ENCODE measurements around the gene SAT2.
"Not testable (repeated sequence)": the region's sequence is repeated elsewhere in the genome, so short reads cannot be mapped to it uniquely, and the experiment has no call there.

Gene SAT2

GRCh38 chr17:7627250-7628121 is at the start of gene SAT2:
TSS of gene SAT2 (minus strand) at chr17:7627821. CDS start at chr17:7627635, 186 bp downstream.
- DNase-seq: peak; percentile 93

- DNase-seq: no peak
These were observed 48.9 kb upstream of the SAT2 start for GRCh38 chr17:7676533-7676932.

- no peak for DNase-seq
These were observed 47.3 kb upstream of the SAT2 start for GRCh38 chr17:7674934-7675333.

GRCh38 chr17:7673239-7673638 is 45.6 kb upstream of the SAT2 start:
- peak; percentile 37 for DNase-seq

GRCh38 chr17:7668482-7668881 is 40.9 kb upstream of the SAT2 start:
- no peak for DNase-seq

- DNase-seq: no peak
These were observed 40.2 kb upstream of the SAT2 start for GRCh38 chr17:7667656-7668406.

GRCh38 chr17:7656958-7657609 is 29.5 kb upstream of the SAT2 start:
- no peak for DNase-seq

GRCh38 chr17:7655541-7655840 is 27.9 kb upstream of the SAT2 start:
- no peak for DNase-seq

- no peak for DNase-seq
These were observed 27.4 kb upstream of the SAT2 start for GRCh38 chr17:7654832-7655540.

- DNase-seq: no peak
These were observed 25.1 kb upstream of the SAT2 start for GRCh38 chr17:7652388-7653356.

GRCh38 chr17:7651665-7652387 is 24.2 kb upstream of the SAT2 start:
- no peak for DNase-seq

GRCh38 chr17:7651097-7651664 is 23.6 kb upstream of the SAT2 start:
- peak; percentile 4 for DNase-seq

- DNase-seq: peak; percentile 84
These were observed 23.0 kb upstream of the SAT2 start, which contains the start of gene ATP1B2 for GRCh38 chr17:7650509-7651096. TSS of gene ATP1B2 (plus strand) at chr17:7650926. CDS start at chr17:7651519, 593 bp downstream.

GRCh38 chr17:7647018-7647417 is 19.4 kb upstream of the SAT2 start:
- no peak for DNase-seq

- no peak for DNase-seq
These were observed 18.8 kb upstream of the SAT2 start for GRCh38 chr17:7646457-7646856.

GRCh38 chr17:7644775-7645174 is 17.2 kb upstream of the SAT2 start:
- DNase-seq: no peak

- not testable (repeated sequence) for DNase-seq
These were observed 14.0 kb upstream of the SAT2 start for GRCh38 chr17:7641635-7642034.

- no peak for DNase-seq
These were observed 13.2 kb upstream of the SAT2 start for GRCh38 chr17:7640783-7641182.

- DNase-seq: no peak
These were observed 8.5 kb upstream of the SAT2 start for GRCh38 chr17:7636163-7636562.

GRCh38 chr17:7634384-7634783 is 6.8 kb upstream of the SAT2 start:
- peak; percentile 12 for DNase-seq
